Kasumi-1 (cell line): ENCODE data around the gene GABRG2.

Experiments used
- DNase-seq, 2 experiments: peaks; one replicate each; lab custom pipeline; 2025; lab: John Stamatoyannopoulos, UW

Gene GABRG2

GRCh38 chr5:162193012-162193411 lies 125.4 kb downstream of the GABRG2 start:
- DNase-seq = no peak

GRCh38 chr5:162196351-162196750 lies 128.8 kb downstream of the GABRG2 start:
- DNase-seq = no peak

GRCh38 chr5:162202285-162202880 lies 134.8 kb downstream of the GABRG2 start:
- no peak for DNase-seq
